ENCODE results near the gene PEX3.

The PEX3 gene

GRCh38 chr6:143516690-143517446 lies 66.3 kb downstream of the PEX3 start (continued):
- no peak for TF ChIP-seq CREB5 (CRISPR knock-in tag; IDR thresholded peaks at IDR 0.05; ENCODE audit: low read depth)
- no peak for TF ChIP-seq POU6F1 (CRISPR knock-in tag; IDR thresholded peaks at IDR 0.05; ENCODE audit: borderline replicate concordance, low read depth)
- TF ChIP-seq ZNF565 (CRISPR knock-in tag; conservative IDR thresholded peaks at IDR 0.05; ENCODE audit: low read depth): no peak

GRCh38 chr6:143517447-143517773 lies 66.8 kb downstream of the PEX3 start:
- no peak for ATAC-seq
- TF ChIP-seq OSR1 (CRISPR knock-in tag; IDR thresholded peaks at IDR 0.05): no peak
- TF ChIP-seq ZNF8 (CRISPR knock-in tag; IDR thresholded peaks at IDR 0.05): no peak

GRCh38 chr6:143522039-143522600 lies 71.5 kb downstream of the PEX3 start:
- no peak for TF ChIP-seq SNAI2 (CRISPR knock-in tag; IDR thresholded peaks at IDR 0.05)
- no peak for TF ChIP-seq TOX (CRISPR knock-in tag; IDR thresholded peaks at IDR 0.05; ENCODE audit: borderline replicate concordance)
- no peak for TF ChIP-seq PPARA (CRISPR knock-in tag; IDR thresholded peaks at IDR 0.05; ENCODE audit: borderline replicate concordance)
- no peak for TF ChIP-seq ESRRG (CRISPR knock-in tag; IDR thresholded peaks at IDR 0.05)
- no peak for TF ChIP-seq ZFP3 (CRISPR knock-in tag; IDR thresholded peaks at IDR 0.05)
- no peak for TF ChIP-seq ISL1 (CRISPR knock-in tag; IDR thresholded peaks at IDR 0.05)
- TF ChIP-seq CSDC2 (CRISPR knock-in tag; IDR thresholded peaks at IDR 0.05): no peak
- ATAC-seq: no peak

GRCh38 chr6:143525356-143525755 lies 74.8 kb downstream of the PEX3 start:
- no peak for TF ChIP-seq ZFP30 (CRISPR knock-in tag; IDR thresholded peaks at IDR 0.05)
- TF ChIP-seq RARB (CRISPR knock-in tag; IDR thresholded peaks at IDR 0.05): no peak
- TF ChIP-seq ARNTL (CRISPR knock-in tag; IDR thresholded peaks at IDR 0.05; ENCODE audit: borderline replicate concordance, low read depth): no peak
- no peak for TF ChIP-seq ZNF8 (CRISPR knock-in tag; IDR thresholded peaks at IDR 0.05)
- no peak for TF ChIP-seq ZNF70 (CRISPR knock-in tag; IDR thresholded peaks at IDR 0.05)
- no peak for TF ChIP-seq SNAI2 (CRISPR knock-in tag; IDR thresholded peaks at IDR 0.05)
- TF ChIP-seq CSDC2 (CRISPR knock-in tag; IDR thresholded peaks at IDR 0.05): no peak
- ATAC-seq: no peak

GRCh38 chr6:143527677-143528076 lies 77.1 kb downstream of the PEX3 start:
- no peak for ATAC-seq
- TF ChIP-seq ARNTL (CRISPR knock-in tag; IDR thresholded peaks at IDR 0.05; ENCODE audit: borderline replicate concordance, low read depth) (no peak), ZFP30 (CRISPR knock-in tag; IDR thresholded peaks at IDR 0.05) (no peak)

- no peak for ATAC-seq
- no peak for TF ChIP-seq CSDC2 (CRISPR knock-in tag; IDR thresholded peaks at IDR 0.05)
- TF ChIP-seq ZNF8 (CRISPR knock-in tag; IDR thresholded peaks at IDR 0.05): no peak
- no peak for TF ChIP-seq PPARA (CRISPR knock-in tag; IDR thresholded peaks at IDR 0.05; ENCODE audit: borderline replicate concordance)
- no peak for TF ChIP-seq POU6F1 (CRISPR knock-in tag; IDR thresholded peaks at IDR 0.05; ENCODE audit: borderline replicate concordance, low read depth)
- TF ChIP-seq ARNTL (CRISPR knock-in tag; IDR thresholded peaks at IDR 0.05; ENCODE audit: borderline replicate concordance, low read depth): no peak
- no peak for TF ChIP-seq TOX (CRISPR knock-in tag; IDR thresholded peaks at IDR 0.05; ENCODE audit: borderline replicate concordance)
- TF ChIP-seq ZC3H10 (CRISPR knock-in tag; IDR thresholded peaks at IDR 0.05): no peak
- TF ChIP-seq CSRNP3 (CRISPR knock-in tag; IDR thresholded peaks at IDR 0.05): no peak
- no peak for TF ChIP-seq ZFP30 (CRISPR knock-in tag; IDR thresholded peaks at IDR 0.05)
- no peak for TF ChIP-seq GLIS3 (CRISPR knock-in tag; IDR thresholded peaks at IDR 0.05)
- no peak for TF ChIP-seq ISL1 (CRISPR knock-in tag; IDR thresholded peaks at IDR 0.05)
- TF ChIP-seq ZNF565 (CRISPR knock-in tag; conservative IDR thresholded peaks at IDR 0.05; ENCODE audit: low read depth): no peak
- TF ChIP-seq CREB5 (CRISPR knock-in tag; IDR thresholded peaks at IDR 0.05; ENCODE audit: low read depth): no peak
- no peak for TF ChIP-seq RARB (CRISPR knock-in tag; IDR thresholded peaks at IDR 0.05)
Measured at GRCh38 chr6:143528164-143528811, 77.7 kb downstream of the PEX3 start.

Data from SK-N-SH treated with all-trans-retinoic acid at 6 μM for 48 hours (cell line).